Activated CD4-positive, alpha-beta T cell treated with anti-CD3 and anti-CD28 coated beads, Interleukin-2, amount 50 U/mL, for 1 hour (primary cell): Measurements from ENCODE around the gene PNPLA1.

Experiments
- DNase-seq: peaks from one replicate; pipeline ENCODE4 v3.0.0-alpha.2; 2020

The PNPLA1 gene

GRCh38 chr6:36269834-36270705 is at the start of gene PNPLA1:
Gene PNPLA1 (plus strand): TSS chr6:36270060. CDS start chr6:36270460, 400 bp downstream.
- no peak for DNase-seq

DNA sequence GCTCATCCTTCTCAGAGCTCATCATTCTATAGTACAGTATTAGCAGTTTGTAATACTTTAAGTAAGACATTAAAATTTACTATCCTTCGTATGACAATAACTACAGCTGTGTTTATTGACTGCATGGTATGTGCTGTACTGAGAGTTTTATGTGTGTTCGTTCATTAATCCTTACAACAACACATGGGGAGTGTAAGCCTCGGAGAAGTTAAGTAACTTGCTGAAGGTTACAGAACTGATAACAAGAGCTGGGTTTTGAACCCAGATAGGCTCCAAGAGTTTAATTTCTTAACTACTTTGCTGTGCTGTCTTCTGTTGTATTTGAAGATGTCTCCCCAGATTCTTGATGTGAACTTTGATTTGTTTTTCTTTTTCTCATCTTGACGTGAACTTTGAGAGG is 49.6 kb upstream of the PNPLA1 start:
- no peak for DNase-seq

DNA sequence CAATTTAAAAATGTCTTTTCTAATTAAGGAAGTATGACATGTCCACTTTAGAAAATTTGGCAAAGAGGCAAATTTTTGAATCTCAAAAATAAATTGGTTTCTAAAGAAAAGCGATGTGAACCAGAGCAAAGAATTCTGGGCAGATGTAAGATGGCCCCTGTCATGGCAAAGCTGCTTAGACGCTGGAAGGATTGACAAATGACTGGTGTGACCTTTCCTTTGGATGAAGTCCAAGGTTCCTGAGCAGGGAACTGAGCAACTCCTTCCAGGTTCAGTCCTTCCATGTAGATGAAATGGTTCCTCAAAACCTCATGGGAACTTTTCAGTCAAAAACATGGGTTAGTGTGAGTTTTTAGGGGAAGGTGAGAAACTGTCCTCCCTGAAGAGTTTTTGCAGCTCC is 48.2 kb upstream of the PNPLA1 start:
- DNase-seq, result no peak

DNA sequence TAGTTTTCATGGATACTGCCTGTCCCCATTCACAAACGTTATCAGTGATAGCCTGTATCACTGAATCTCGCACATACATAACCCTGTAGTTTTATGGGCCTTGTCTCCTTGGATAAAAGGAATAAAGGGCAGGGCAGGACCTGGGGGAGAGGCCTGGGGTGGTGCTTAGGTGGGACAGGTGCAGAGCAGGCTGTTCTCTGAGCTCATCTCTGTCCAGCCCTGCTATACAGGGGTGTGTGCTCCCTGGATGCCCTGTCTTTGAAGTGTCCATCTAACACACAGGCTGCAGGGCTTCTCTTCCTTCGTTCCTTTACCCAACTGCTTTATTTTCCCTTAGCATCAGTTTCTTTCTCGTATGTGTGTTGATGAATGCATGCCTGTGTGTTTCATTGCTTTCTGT is 46.9 kb upstream of the PNPLA1 start:
- DNase-seq, result no peak

GRCh38 chr6:36223706-36224105 is 46.2 kb upstream of the PNPLA1 start:
- no peak for DNase-seq

- DNase-seq, result no peak
Observed at GRCh38 chr6:36224918-36225461, 44.9 kb upstream of the PNPLA1 start.

- no peak for DNase-seq
Observed at GRCh38 chr6:36226438-36227047, 43.3 kb upstream of the PNPLA1 start.

DNA sequence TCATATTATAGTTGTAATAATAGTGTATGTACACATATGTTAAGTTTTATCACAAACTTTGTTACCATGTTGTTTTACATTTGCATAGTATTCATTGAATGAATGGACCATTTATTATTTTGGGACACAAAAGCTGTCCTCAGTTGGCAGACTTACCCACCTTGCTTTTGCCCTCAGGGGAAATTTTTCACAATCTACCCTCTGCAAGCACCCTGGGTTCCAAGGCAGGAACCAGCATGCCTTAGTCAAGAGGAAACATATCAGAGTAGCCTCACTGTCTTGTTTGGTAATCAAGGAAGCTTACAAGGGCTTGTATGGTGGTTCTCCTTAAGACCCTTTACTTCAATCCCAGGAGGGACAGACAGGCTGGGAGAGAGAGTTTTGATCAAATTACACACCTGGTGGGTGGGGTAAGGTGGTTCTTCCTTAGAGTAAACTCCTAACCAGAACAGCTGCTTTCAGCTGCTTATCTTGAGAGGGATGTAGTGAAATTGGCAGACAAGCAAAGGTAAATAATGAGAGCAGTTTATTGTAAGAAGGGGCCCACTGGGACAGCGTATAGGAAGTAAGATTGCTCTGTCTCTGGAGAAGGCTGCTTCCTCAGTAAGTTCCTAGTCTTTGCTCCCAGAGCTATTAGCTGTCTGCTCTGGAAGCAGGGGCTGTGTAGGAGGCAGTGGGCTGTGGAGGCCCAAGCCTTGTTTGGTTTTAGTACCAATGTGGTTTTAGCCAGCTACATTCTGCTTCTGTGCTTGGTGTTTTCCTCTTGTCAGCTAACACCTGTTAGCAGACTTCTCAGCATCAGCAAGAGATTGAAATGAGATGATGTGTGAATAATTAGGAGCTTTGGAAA is 42.3 kb upstream of the PNPLA1 start:
- no peak for DNase-seq

DNA sequence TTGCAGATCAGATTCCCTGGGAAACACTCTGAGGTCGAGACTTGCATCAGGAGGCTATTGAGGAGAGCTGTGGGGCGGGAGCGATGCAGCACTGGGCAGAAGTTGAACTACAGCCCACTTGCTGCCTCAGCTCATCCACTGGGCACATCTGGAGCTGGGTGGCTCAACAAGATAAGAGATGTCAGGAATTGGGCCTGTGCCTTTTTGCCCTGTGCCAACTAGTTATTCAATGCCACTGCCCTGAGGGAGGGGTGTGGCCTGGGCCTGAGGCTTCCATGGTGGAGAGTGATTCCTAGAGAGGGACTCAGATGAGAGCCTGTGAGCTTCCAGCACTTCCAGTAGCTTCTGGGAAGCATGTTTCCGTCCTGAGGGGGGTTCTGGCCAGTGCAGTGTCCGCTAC is 40.6 kb upstream of the PNPLA1 start:
- no peak for DNase-seq

DNA sequence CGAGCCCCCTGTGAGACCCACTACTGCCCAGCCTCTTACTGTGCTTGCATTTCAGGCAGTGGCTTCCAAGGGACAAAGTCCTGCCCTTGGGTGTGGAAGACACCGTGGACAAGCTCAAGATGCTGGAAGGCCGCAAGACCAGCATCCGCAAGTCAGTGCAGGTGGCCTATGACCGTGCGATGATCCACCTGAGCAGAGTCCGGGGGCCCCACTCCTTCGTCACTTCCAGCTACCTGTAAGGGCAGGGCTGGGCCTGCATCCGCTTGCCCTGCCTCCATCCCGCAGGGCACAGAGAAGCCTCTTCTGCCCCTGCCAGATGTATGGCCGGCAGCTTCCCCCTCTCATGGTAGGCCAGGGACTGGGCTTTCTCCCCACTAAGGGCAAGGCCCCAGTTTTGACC is 39.5 kb upstream of the PNPLA1 start:
- no peak for DNase-seq

GRCh38 chr6:36232172-36232571 is 37.7 kb upstream of the PNPLA1 start:
- no peak for DNase-seq

GRCh38 chr6:36235309-36235708 is 34.6 kb upstream of the PNPLA1 start:
- no peak for DNase-seq

DNA sequence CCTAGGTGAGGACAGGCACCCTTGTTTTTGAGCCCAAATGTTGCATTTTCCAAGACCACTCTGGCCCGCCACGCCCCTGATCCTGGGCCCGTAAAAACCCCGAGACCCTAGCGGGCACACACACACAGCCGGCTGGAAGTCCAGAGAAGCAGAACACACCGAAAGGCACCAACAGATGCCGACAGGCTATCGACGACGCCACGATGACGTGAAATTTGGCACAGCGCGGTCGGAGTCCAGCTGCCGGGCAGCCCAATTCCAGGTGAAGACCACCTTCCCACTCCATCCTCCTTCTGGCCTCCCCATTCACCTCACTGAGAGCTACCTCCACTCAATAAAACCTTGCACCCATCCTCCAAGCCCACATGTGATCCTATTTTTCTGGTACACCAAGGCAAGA is 34.0 kb upstream of the PNPLA1 start:
- DNase-seq, result no peak

- DNase-seq, result no peak
Observed at GRCh38 chr6:36239774-36240173, 30.1 kb upstream of the PNPLA1 start.

DNA sequence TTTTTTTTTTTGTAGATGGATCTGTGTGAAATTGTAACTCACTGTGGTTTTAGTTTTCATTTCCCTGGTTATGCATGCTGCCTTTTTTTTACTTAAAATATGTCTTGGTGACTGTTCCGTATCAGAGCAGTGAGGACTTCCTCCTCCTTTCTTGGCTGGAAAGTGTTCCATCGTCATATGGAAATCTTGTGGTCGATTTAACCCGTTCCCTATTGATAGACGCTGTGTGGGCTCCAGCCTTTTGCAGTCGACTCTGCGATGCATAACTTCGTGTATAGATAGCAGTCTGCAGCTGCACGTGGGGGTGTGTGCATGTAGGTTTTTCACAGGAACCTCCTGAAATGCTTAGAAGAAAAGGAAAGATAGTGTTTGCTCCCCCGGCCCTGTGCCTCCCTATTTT is 28.1 kb upstream of the PNPLA1 start:
- DNase-seq, result no peak

DNA sequence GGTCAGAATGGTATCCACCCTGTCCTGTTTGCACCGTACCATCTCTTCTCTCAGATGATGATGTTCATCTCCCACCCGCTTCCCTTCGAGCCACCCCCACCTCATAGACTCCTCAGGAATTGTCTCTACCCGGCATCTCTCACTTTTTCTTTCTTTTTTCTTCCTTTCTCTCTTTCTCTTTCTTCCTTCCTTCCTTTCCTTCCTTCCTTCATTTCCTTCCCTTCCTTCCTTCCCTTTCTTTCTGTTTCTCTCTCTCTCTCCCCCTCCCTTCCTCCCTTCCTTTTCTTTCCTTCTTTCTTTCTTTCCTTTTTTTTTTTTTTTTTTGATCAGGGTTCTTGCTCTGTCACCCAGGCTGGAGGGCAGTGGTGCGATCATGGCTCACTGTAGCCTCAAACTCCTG is 27.7 kb upstream of the PNPLA1 start:
- DNase-seq, result no peak

GRCh38 chr6:36242626-36243025 is 27.2 kb upstream of the PNPLA1 start:
- no peak for DNase-seq

DNA sequence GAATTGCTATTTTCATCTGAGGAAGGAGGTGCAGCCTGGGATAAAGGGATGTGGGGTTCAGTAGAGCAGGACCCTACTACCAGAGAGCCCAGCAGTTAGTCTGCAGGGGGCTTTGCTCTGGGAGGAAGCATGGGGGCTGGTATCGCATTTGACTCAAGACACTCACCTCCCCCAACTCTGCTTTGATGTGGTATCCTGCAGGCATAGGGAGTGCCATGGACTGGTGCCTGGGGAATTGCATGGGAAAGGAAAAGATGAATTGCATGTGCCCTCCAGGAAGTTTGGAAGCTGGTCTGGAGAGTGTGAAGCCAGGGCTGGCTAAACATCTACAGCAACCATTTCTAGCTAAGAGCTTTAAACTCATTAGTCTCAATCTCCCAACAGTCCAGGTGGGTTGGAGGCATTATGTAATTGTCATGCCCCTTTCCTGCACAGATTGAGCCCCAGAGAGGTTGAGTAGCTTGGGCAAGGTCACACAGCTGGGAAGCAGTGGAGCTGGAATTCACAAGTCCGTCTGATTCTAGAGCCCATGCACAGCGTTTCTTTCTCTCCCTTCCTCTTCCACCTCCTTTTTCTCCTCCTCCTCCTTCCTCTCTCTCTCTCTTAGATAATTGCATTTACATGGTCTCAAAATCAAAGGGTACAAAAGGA is 26.2 kb upstream of the PNPLA1 start:
- DNase-seq, result no peak

DNA sequence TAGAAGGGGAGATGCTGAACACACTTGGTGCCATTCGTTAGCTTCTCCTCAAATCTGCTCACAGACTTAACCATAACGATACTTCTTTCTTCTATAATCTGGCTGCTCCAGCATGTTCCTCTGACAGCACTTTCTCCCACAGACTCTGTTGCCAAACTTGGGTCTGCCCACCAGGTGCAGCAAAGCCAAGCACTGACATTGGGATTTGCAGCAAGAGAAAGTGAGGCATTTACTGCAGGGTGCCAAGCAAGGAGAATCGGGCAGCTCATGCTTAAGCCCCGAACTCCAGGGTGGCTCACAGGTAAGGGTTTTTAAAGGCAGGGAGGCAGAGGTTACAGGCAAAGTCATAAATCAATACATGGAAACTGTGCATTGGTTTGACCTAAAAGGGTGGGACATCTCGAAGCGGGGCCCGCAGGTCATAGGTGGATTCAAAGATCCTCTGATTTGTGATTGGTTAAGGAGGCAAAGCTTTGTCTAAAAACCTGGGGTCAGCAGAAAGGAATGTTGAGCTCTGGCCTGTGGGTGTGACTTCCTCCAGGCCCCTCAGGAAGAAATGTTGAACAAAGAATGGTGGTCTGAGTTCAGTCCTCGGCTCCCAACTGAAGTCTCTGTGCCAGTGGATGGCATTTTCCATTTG is 25.1 kb upstream of the PNPLA1 start:
- DNase-seq, result no peak

DNA sequence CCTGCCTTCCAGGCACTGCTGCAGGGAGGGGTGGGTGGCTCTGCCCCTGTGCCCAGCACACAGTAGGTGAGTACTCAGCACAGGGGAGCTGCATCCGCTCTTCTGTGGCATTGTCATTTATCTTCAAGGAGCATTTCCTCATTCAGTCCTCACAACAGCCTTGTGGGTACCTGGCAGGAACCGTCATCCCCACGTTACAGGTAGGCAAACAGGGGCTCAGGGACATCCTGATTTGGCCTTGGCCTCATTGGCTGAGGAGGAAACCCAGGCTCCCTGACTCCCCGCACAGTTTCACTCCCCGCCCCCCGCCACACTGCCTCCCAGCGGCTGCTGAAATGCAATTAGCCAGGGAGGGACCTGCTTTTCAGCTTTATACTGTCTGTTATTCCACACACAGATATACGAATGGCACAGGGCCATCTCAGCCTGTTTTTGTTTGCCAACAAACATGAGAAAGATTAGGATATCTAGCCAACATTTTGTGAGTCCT is 24.2 kb upstream of the PNPLA1 start:
- no peak for DNase-seq

GRCh38 chr6:36246506-36247268 is 23.2 kb upstream of the PNPLA1 start:
- no peak for DNase-seq
